Fibroblast of skin of right quadriceps (primary cell): Measurements from ENCODE around the gene PTP4A1.
A peak's percentile ranks its signal among the peaks of the same experiment; 100 is the strongest.
"Not testable (repeated sequence)": the region's sequence is repeated elsewhere in the genome, so short reads cannot be mapped to it uniquely, and the experiment has no call there.

ENCODE experiments used
- DNase-seq: peaks from one replicate; pipeline ENCODE4 v3.0.0-alpha.2; 2013

PTP4A1 gene

GRCh38 chr6:63584566-63584965, 12.3 kb downstream of the PTP4A1 start:
- no peak for DNase-seq

GRCh38 chr6:63585652-63586051, 13.4 kb downstream of the PTP4A1 start:
- not testable (repeated sequence) for DNase-seq

DNA sequence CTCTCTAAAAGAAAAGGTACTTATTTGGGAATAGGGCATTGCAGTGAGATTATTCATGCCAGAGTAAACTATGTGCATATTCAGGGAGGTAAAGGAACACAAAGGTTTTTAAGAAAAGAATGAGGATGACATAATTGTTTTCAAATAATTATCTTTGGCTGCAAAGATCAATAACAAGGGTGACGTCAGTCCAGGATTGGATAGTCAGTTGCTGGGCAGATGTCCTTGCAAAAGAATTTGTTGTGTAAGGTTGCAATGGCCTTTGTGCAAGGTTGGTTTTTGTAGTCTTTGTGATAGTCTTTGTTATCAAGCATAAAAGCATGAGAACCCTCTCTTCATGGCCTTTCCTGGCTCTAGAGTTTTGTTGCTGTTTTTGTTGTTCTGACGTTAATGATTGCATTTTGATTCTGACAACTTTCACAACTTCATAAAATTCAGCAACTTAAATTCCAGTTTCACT, 17.7 kb downstream of the PTP4A1 start:
- no peak for DNase-seq

- no peak for DNase-seq
These were observed 20.6 kb downstream of the PTP4A1 start for GRCh38 chr6:63592886-63593285.

GRCh38 chr6:63597141-63598048, 25.1 kb downstream of the PTP4A1 start:
- DNase-seq = peak; percentile 20

DNA sequence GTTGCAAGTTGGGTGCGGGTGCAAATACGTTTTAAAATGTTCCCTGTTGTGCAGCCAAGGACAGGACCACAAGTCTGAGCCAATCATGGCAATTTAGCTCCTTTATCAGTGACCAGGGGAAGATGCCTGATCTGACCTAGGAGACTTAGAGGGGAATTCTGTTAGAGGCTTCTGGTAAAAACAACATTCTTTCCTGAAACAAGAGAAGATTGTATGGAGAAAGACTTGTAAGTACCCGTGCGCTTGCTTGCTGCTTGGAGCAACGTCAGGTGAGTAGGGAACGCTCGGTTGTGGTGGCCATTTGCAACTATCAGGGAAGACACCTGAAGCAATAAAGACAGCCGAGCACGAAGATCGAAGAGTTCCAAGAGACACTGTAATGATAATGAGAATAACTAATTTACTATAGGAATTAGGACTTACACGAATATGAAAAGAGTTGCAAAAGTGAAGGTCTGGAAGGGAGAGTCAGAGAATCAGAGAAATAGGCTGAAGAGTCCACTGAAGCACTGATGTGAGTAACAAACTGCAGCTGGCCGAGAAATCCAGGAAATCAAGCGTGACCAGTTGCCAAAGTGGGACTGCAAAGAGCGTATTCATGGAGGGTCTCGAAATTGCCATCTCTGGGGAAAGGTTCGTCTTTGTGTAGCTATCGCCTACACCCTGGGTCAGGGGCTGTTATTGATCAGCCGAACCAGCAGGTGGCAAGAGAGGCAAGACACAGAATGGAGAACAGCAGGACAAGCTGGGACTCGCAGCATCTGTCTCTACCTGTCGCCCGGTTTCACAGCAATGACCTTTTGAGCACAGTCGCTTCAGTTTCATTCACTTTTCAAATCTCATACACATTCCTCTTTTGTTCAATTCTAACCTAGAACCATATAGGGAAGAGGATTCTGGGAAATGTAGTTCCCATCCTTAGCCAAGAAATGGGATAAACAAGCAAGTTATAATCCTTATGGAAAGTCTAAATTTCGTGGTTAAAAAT, 26.1 kb downstream of the PTP4A1 start:
- peak; percentile 51 for DNase-seq

DNA sequence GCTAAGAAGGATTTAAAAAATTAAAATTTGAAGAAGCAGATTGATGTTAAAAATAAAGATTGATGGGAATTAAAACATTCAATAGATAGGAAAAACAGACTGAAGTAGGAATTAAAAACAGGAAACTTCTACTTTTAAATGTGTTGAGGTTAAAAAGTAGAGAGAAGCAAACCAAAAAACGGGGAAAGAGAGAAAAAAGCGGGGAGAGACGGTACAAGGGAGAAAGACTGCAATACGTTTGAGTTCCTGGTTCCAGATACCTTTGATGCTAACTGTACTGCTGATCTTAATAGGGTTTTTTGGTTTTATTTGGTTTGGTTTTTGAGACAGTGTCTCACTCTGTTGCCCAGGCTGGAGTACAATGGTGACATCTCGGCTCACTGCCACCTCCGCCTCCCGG, 27.0 kb downstream of the PTP4A1 start:
- no peak for DNase-seq

GRCh38 chr6:63600136-63600535, 27.9 kb downstream of the PTP4A1 start:
- no peak for DNase-seq

- DNase-seq = no peak
These were observed 37.0 kb downstream of the PTP4A1 start for GRCh38 chr6:63609231-63609630.

DNA sequence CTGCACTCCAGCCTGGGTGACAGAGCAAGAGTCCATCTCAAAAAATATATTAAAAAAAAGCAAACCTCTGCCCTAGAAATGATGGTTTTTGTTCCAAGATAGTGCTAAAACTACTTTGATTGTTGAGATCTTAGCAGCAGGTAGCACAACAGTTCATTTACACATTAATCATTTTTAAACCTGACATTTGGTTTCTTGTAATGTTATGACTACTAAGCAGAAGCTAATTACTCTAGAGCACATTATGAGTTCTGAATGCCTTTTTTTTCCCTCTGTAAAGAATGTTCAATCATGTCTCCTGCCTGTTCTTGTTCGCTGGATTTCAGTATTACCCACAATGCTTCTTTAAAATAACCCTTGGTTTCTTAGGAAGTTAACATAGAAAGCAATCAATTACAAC, 38.7 kb downstream of the PTP4A1 start:
- DNase-seq = no peak

- no peak for DNase-seq
These were observed 39.3 kb downstream of the PTP4A1 start for GRCh38 chr6:63611560-63611959.

- no peak for DNase-seq
These were observed 43.3 kb downstream of the PTP4A1 start for GRCh38 chr6:63615590-63615989.
